ENCODE results near the gene PHC1. TPM values are rescaled to one million over a fixed set of nuclear protein-coding genes. Genes with fewer than 3 reads are reported as not detected.
A peak's percentile ranks its signal among the peaks of the same experiment; 100 is the strongest.

Gene PHC1
- polyA plus RNA-seq, 1 experiment: 34.5 TPM

GRCh38 chr12:8943565-8944186 lies 29.4 kb downstream of the PHC1 start:
- Histone ChIP-seq H3K27ac (ENCODE audit: low read depth, low read length) (no peak overlapping the region), H3K4me3 (ENCODE audit: low read depth, low read length) (no peak overlapping the region), H3K27me3 (ENCODE audit: control insufficient read depth, insufficient read depth, low read length) (no peaks in the 10 kb centered on the region), H3K9me3 (ENCODE audit: control insufficient read depth, insufficient read depth, low read length) (no peaks in the 10 kb centered on the region)
- no peak for DNase-seq (ENCODE audit: low read depth, low spot score)
- POLR2A ChIA-PET: no interaction called here
- CTCF ChIA-PET: interaction anchor here (0.8 kb wide), 1 partner anchor 52 kb away, joined by 3 read pairs; no protein-coding TSS in a partner anchor
- no peak for TF ChIP-seq CTCF (IDR thresholded peaks at IDR 0.05; ENCODE audit: low read depth, low read length)

- no peak for DNase-seq (ENCODE audit: low read depth, low spot score)
- Histone ChIP-seq H3K27ac (ENCODE audit: low read depth, low read length) (no peak overlapping the region), H3K4me3 (ENCODE audit: low read depth, low read length) (no peak overlapping the region), H3K27me3 (ENCODE audit: control insufficient read depth, insufficient read depth, low read length) (no peaks in the 10 kb centered on the region), H3K9me3 (ENCODE audit: control insufficient read depth, insufficient read depth, low read length) (no peaks in the 10 kb centered on the region; the same call in 1 of the 2 replicates)
- ChIA-PET POLR2A (no interaction called here), CTCF (interaction anchor here (0.8 to 2.1 kb wide), 2 partner anchors 56 to 92 kb away, joined by 3 to 8 read pairs; no protein-coding TSS in a partner anchor)
- no peak for TF ChIP-seq CTCF (IDR thresholded peaks at IDR 0.05; ENCODE audit: low read depth, low read length)
Observed at GRCh38 chr12:8946733-8947132, 32.4 kb downstream of the PHC1 start.

- CTCF ChIA-PET: interaction anchor here (0.6 to 2.1 kb wide), 4 partner anchors 49 to 266 kb away, joined by 4 to 8 read pairs (median 4); no protein-coding TSS in a partner anchor
- no peak for DNase-seq (ENCODE audit: low read depth, low spot score)
- Histone ChIP-seq H3K27me3 (ENCODE audit: control insufficient read depth, insufficient read depth, low read length) (no peaks in the 10 kb centered on the region), H3K9me3 (ENCODE audit: control insufficient read depth, insufficient read depth, low read length) (no peaks in the 10 kb centered on the region; the same call in 1 of the 2 replicates), H3K27ac (ENCODE audit: low read depth, low read length) (no peak overlapping the region), H3K4me3 (ENCODE audit: low read depth, low read length) (no peak overlapping the region)
- POLR2A ChIA-PET: no interaction called here
- TF ChIP-seq CTCF (IDR thresholded peaks at IDR 0.05; ENCODE audit: low read depth, low read length): no peak
Observed at GRCh38 chr12:8947737-8948136, 33.4 kb downstream of the PHC1 start.

GRCh38 chr12:8948701-8949341 lies 34.5 kb downstream of the PHC1 start:
- no peak for DNase-seq (ENCODE audit: low read depth, low spot score)
- POLR2A ChIA-PET: interaction anchor here (1.0 to 1.2 kb wide), 3 partner anchors 34 to 35 kb away, joined by 4 to 8 read pairs (median 4); partner anchors contain the start of gene PHC1
- Histone ChIP-seq H3K27ac (ENCODE audit: low read depth, low read length) (peak overlapping the region; percentile 99), H3K9me3 (ENCODE audit: control insufficient read depth, insufficient read depth, low read length) (no peaks in the 10 kb centered on the region; the same call in 1 of the 2 replicates), H3K27me3 (ENCODE audit: control insufficient read depth, insufficient read depth, low read length) (no peaks in the 10 kb centered on the region), H3K4me3 (ENCODE audit: low read depth, low read length) (peak overlapping the region; percentile 92)
- no peak for TF ChIP-seq CTCF (IDR thresholded peaks at IDR 0.05; ENCODE audit: low read depth, low read length)
- CTCF ChIA-PET: interaction anchor here (0.6 to 4.3 kb wide), 11 partner anchors 10 to 267 kb away, joined by 3 to 31 read pairs (median 4); no protein-coding TSS in a partner anchor

Measured in AG04450 (cell line).